ENCODE results near the gene BTNL2.
"Not testable (repeated sequence)": the region's sequence is repeated elsewhere in the genome, so short reads cannot be mapped to it uniquely, and the experiment has no call there.

Gene BTNL2

DNA sequence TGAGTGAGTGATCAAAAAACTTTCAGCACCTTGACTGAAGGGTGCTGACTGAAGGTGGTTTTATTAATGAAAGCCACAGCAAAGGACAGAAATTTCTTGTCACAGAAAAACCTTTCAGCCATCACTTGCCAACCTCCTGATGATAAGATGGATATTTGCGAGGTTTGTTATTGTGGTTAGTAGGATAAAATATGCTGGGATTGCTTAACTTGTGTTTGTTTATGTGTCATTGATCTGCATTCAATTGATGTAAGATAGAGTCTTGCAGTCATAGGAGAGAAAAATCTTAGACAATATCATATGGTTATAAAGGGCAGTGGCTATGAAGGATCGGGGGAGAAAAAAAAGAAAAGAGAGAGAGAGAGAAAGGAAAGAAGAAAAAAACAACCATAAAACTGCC, 36.5 kb downstream of the BTNL2 start:
- H3K9me3 Mint-ChIP-seq, result no peaks in the 10 kb centered on the region
- H3K27me3 Mint-ChIP-seq, result peaks cover 19% of the 10 kb centered on the region
- H3K27ac Mint-ChIP-seq, result no peak overlapping the region
- peaks cover 4% of the 10 kb centered on the region for H3K4me1 Mint-ChIP-seq
- CTCF ChIA-PET, result no interaction called here
- no peaks in the 10 kb centered on the region for H3K36me3 Mint-ChIP-seq
- DNase-seq, result no peak
- no peak overlapping the region for H3K4me3 Mint-ChIP-seq

DNA sequence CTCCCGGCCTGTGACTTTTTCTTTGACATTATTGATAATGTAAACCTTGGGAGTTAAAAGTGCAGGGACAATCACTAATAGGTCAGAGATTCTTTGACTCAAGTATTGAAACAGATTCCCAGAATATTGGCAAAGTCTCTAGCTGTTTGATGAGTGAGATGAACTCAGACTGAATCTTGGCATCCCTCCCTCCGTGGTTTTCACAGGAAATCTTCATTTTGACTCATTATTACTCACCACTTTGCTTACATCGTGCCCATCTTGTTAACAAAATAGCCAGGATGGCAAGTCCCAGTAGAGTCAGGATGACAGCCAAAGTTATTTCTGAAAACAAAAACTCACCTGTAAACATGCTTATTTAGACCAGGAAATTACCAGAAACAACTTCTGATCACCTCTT, 37.3 kb downstream of the BTNL2 start:
- CTCF ChIA-PET, result no interaction called here
- no peak overlapping the region for H3K27ac Mint-ChIP-seq
- H3K36me3 Mint-ChIP-seq, result no peaks in the 10 kb centered on the region
- no peaks in the 10 kb centered on the region for H3K9me3 Mint-ChIP-seq
- H3K4me3 Mint-ChIP-seq, result no peak overlapping the region
- DNase-seq, result no peak
- H3K4me1 Mint-ChIP-seq, result peaks cover 4% of the 10 kb centered on the region
- peaks cover 25% of the 10 kb centered on the region for H3K27me3 Mint-ChIP-seq

DNA sequence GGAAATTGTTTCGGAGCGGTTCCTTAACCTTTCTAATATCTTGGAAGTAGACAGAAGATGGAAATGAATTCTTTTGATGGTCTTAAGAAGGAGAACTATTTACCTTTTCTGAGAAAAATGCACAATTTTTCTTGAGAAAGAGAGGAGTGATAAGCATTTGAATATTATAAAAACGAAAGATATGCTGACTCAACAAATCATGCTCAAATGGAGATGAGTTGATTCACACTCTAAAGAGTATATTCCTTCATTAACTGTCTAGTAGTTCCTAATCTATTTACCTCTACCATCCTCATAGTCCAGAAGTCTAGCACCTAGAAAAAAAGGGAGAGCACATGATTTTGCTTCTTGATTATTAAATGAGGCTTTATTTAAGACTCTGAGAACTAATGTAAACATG, 39.3 kb downstream of the BTNL2 start:
- Mint-ChIP-seq H3K36me3 (no peaks in the 10 kb centered on the region), H3K27ac (no peak overlapping the region), H3K27me3 (peaks cover 25% of the 10 kb centered on the region), H3K9me3 (no peaks in the 10 kb centered on the region), H3K4me3 (no peak overlapping the region), H3K4me1 (peaks cover 4% of the 10 kb centered on the region)
- no peak for DNase-seq
- CTCF ChIA-PET, result no interaction called here

DNA sequence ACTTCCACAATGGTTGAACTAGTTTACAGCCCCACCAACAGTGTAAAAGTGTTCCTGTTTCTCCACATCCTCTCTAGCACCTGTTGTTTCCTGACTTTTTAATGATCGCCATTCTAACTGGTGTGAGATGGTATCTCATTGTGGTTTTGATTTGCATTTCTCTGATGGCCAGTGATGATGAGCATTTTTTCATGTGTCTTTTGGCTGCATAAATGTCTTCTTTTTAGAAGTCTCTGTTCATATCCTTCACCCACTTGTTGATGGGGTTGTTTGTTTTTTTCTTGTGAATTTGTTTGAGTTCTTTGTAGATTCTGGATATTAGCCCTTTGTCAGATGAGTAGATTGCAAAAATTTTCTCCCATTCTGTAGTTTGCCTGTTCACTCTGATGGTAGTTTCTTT, 47.8 kb downstream of the BTNL2 start:
- H3K9me3 Mint-ChIP-seq, H3K4me3 Mint-ChIP-seq, H3K36me3 Mint-ChIP-seq, H3K4me1 Mint-ChIP-seq, DNase-seq, CTCF ChIA-PET, H3K27ac Mint-ChIP-seq: not testable (repeated sequence)
- peaks cover 14% of the 10 kb centered on the region for H3K27me3 Mint-ChIP-seq

DNA sequence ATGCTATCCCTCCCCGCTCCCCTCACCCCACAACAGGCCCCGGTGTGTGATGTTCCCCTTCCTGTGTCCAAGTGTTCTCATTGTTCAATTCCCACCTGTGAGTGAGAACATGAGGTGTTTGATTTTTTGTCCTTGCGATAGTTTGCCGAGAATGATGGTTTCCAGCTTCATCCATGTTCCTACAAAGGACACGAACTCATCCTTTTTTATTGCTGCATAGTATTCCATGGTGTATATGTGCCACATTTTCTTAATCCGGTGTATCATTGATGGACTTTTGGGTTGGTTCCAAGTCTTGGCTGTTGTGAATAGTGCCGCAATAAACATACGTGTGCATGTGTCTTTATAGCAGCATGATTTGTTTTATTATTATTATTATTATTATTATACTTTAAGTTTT, 48.4 kb downstream of the BTNL2 start:
- H3K36me3 Mint-ChIP-seq, DNase-seq, H3K27ac Mint-ChIP-seq, H3K4me1 Mint-ChIP-seq, H3K4me3 Mint-ChIP-seq, CTCF ChIA-PET, H3K9me3 Mint-ChIP-seq: not testable (repeated sequence)
- peaks cover 14% of the 10 kb centered on the region for H3K27me3 Mint-ChIP-seq

DNA sequence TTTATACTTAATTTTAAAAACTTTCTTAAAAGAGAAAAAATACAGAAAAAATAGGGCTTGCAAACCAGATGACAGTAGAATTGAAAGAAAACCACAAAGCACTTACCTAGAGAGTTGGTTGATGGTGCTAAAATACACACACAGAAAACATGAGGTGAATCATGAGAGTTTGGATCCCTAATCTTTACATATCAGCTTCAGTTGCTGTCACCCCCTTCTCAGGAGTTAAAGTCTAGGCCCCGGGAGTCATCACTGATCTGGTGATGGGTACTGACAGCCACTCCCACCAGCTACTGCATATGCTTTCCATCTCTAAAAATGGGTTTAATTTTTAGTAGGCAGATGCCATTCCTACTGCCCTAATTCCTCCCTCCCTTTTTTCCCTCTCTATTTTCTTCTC, 52.0 kb downstream of the BTNL2 start:
- CTCF ChIA-PET, result no interaction called here
- H3K4me3 Mint-ChIP-seq, result no peak overlapping the region
- H3K9me3 Mint-ChIP-seq, result no peaks in the 10 kb centered on the region
- H3K27ac Mint-ChIP-seq, result no peak overlapping the region
- H3K36me3 Mint-ChIP-seq, result no peaks in the 10 kb centered on the region
- H3K4me1 Mint-ChIP-seq, result no peaks in the 10 kb centered on the region
- no peak for DNase-seq
- peaks cover 9% of the 10 kb centered on the region for H3K27me3 Mint-ChIP-seq

DNA sequence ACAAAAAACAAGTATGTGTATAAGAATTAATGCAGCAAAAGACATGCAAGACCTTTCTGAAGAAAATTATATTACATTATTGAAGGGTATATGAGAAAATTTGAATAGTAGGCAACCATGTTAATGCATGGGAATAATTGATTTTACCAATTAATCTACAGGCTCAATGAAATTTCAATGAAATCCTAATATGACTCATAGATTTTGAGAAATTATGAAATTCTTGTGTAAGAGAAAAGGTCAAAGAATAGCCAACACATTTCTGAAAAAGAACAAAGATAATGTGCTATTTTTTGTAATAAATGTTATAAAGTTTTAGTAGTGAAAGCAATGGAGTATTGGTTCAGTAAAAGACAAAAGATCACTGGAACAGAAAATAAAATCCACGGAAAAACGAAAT, 53.6 kb downstream of the BTNL2 start:
- H3K27ac Mint-ChIP-seq, result no peak overlapping the region
- no peak overlapping the region for H3K4me3 Mint-ChIP-seq
- H3K36me3 Mint-ChIP-seq, result no peaks in the 10 kb centered on the region
- H3K27me3 Mint-ChIP-seq, result peaks cover 21% of the 10 kb centered on the region
- DNase-seq, result no peak
- no peaks in the 10 kb centered on the region for H3K9me3 Mint-ChIP-seq
- CTCF ChIA-PET, result no interaction called here
- H3K4me1 Mint-ChIP-seq, result no peaks in the 10 kb centered on the region

Data from activated naive CD4-positive, alpha-beta T cell treated with anti-CD3 and anti-CD28 coated beads, Interleukin-2, amount 10 ng/mL, durations not matched to agents 7 days and 5 days (primary cell).